NB4 (cell line): ENCODE data around the gene HGS.
"Not testable (repeated sequence)": the region's sequence is repeated elsewhere in the genome, so short reads cannot be mapped to it uniquely, and the experiment has no call there.

Source experiments
- DNase-seq: peaks from one replicate; pipeline ENCODE4 v3.0.0; 2010; ENCODE audit warnings: low read depth
- H3K4me3 ChIP-seq: one replicate; pipeline ENCODE4 v1.5.1; 2011; ENCODE audit warnings: mild to moderate bottlenecking, low read depth, low read length, moderate library complexity
- MAX ChIP-seq: IDR thresholded peaks from 2 replicates; pipeline ENCODE4 v1.6.1; 2011; ENCODE audit warnings: low read depth, low read length
- MYC ChIP-seq: IDR thresholded peaks from 2 replicates; pipeline ENCODE4 v1.6.1; 2011; ENCODE audit warnings: low read depth, low read length
- POLR2A ChIP-seq: IDR thresholded peaks from 2 replicates; pipeline ENCODE4 v1.6.1; 2011; ENCODE audit warnings: mild to moderate bottlenecking; ENCODE audit not compliant: insufficient read length; ENCODE audit errors: extremely low read depth
- TF ChIP-seq, protein P1 (sequence below): IDR thresholded peaks from one replicate; pipeline ENCODE4 v1.5.1; 2012; ENCODE audit warnings: low read depth, low read length

HGS gene

DNA sequence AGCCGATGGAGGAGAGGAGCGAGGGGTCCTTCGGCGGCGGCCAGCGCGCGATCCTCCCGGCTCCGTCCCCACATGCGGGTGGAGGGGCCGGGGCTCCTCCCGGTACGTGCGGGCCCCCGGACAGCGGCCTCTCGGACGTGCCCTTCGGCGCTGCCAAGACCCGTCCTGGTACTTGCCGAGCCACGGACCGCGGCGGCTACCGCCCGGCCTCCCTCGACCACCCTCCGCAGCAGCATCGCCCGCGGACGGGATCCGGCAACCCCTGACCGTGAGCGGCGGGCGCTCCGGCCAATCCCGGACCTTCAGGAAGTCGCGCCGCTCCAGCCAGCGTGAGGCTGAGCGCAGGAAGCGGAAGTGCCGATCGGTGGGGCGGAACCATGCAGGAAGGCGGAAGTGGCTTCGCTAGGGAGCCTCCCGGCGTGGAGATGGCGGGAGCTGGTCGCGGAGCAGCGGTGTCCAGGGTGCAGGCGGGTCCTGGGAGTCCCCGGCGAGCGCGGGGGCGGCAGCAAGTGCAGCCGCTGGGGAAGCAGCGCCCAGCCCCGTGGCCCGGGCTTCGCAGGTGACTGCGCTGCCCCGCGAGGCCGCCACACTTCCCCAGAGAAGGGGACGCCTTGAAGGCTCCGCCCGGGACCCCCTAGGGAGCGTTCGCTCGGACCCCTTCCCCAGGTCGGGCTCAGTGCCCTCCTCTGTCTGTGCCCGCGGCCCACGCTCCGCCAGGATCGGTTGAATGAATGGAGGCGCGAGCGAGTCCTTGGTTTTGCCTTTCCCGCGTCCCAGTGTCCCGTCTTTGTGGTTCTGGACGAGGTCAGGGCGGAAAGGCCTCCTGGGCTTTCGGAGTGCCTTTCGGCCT, 17.2 kb upstream of the HGS start, which contains the start of the genes CCDC137 and OXLD1:
TSS of gene CCDC137 (plus strand) at position 396 of the 850 bp plus-strand sequence. CDS start at position 426, 30 bp downstream.
TSS of gene OXLD1 (minus strand) at position 264 of the 850 bp plus-strand sequence. CDS start at position 236, 28 bp downstream.
- peak; percentile 98 for DNase-seq
- H3K4me3 ChIP-seq = peak within 1 kb of the TSS; percentile 94
- TF ChIP-seq, protein P1, sequence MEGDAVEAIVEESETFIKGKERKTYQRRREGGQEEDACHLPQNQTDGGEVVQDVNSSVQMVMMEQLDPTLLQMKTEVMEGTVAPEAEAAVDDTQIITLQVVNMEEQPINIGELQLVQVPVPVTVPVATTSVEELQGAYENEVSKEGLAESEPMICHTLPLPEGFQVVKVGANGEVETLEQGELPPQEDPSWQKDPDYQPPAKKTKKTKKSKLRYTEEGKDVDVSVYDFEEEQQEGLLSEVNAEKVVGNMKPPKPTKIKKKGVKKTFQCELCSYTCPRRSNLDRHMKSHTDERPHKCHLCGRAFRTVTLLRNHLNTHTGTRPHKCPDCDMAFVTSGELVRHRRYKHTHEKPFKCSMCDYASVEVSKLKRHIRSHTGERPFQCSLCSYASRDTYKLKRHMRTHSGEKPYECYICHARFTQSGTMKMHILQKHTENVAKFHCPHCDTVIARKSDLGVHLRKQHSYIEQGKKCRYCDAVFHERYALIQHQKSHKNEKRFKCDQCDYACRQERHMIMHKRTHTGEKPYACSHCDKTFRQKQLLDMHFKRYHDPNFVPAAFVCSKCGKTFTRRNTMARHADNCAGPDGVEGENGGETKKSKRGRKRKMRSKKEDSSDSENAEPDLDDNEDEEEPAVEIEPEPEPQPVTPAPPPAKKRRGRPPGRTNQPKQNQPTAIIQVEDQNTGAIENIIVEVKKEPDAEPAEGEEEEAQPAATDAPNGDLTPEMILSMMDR = no peak
- peak; percentile 78 for TF ChIP-seq MAX
- peak; percentile 87 for TF ChIP-seq MYC
- peak; percentile 93 for TF ChIP-seq POLR2A

DNA sequence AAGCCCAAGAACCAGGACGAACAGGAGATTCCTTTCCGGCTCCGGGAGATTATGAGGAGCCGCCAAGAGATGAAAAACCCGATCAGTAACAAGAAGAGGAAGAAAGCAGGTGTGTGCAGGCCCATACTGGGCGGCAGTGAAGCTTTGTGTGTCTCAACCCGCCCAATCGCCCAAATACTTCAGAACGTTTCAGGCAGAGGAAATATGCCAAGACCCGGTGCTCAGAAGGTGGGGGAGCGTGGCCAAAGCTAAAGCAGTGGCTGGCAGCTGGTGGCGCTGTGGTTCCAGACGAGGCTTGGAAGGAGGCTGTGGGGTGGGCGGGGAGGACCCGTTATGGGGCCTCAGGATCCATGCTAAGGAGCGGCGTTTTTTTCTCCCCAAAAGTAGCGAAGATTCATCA, 16.1 kb upstream of the HGS start:
- TF ChIP-seq MYC = no peak
- TF ChIP-seq MAX = no peak
- TF ChIP-seq, protein P1 = peak; percentile 11
- no peak for TF ChIP-seq POLR2A
- H3K4me3 ChIP-seq = peak overlapping the region; percentile 53
- DNase-seq = peak; percentile 62

- H3K4me3 ChIP-seq = no peak overlapping the region
- DNase-seq = no peak
- TF ChIP-seq POLR2A (no peak), MYC (no peak)
- TF ChIP-seq, protein P1 = no peak
Measured at GRCh38 chr17:81672504-81672903, 11.3 kb upstream of the HGS start.

GRCh38 chr17:81672954-81673353, 10.9 kb upstream of the HGS start:
- TF ChIP-seq POLR2A (no peak), MAX (no peak), MYC (no peak)
- TF ChIP-seq, protein P1 = no peak
- no peak for DNase-seq
- no peak overlapping the region for H3K4me3 ChIP-seq

DNA sequence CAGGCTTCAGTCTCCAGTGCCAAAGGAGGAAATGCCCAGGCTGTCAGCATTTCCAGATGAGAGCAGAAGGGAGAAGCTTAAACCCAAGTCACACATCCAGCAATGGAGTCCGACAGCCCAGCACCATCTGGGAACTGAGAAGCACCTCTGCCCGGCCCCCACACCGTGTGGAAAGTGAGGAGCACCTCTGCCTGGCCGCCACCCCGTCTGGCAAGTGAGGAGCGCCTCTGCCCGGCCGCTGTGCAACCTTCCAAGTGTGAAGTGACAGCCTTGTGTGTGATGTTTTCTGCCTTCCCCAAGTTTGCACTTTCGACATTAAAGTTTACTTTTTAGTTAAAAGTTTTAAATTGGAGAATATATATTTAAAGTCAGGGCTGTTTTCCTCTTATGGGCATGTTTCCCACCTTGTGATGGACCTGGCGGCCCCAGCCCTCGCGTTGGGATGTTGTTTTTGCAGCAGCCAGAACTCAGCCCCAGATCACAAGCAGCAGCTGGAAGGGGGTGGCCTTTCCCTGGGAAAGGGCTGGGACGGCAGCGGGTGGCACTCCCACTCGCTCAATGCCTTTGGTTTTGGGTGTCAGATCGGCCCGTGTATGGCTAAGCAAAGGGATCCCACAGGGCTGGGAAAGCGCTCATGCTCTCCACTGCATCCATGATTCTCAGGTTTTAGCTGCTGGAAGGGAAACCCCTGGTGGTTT, 10.1 kb upstream of the HGS start:
- TF ChIP-seq, protein P1 = no peak
- TF ChIP-seq POLR2A (no peak), MAX (no peak), MYC (no peak)
- no peak overlapping the region for H3K4me3 ChIP-seq
- DNase-seq = no peak

- not testable (repeated sequence) for H3K4me3 ChIP-seq
- peak; percentile 52 for DNase-seq
Measured at GRCh38 chr17:81675515-81676221, 8.1 kb upstream of the HGS start.
